IPS-NIHi11 (cell line): ENCODE measurements around the gene DRC3.
A peak's percentile ranks its signal among the peaks of the same experiment; 100 is the strongest.
"Not testable (repeated sequence)": the region's sequence is repeated elsewhere in the genome, so short reads cannot be mapped to it uniquely, and the experiment has no call there.

ENCODE experiments used
- DNase-seq: peaks from one replicate; pipeline ENCODE4 v3.0.0; 2012; ENCODE audit warnings: mixed read lengths, low spot score

Gene DRC3

GRCh38 chr17:17941015-17941414 is 31.6 kb upstream of the DRC3 start:
- no peak for DNase-seq

- no peak for DNase-seq
Measured at GRCh38 chr17:17942846-17943245, 29.8 kb upstream of the DRC3 start.

DNA sequence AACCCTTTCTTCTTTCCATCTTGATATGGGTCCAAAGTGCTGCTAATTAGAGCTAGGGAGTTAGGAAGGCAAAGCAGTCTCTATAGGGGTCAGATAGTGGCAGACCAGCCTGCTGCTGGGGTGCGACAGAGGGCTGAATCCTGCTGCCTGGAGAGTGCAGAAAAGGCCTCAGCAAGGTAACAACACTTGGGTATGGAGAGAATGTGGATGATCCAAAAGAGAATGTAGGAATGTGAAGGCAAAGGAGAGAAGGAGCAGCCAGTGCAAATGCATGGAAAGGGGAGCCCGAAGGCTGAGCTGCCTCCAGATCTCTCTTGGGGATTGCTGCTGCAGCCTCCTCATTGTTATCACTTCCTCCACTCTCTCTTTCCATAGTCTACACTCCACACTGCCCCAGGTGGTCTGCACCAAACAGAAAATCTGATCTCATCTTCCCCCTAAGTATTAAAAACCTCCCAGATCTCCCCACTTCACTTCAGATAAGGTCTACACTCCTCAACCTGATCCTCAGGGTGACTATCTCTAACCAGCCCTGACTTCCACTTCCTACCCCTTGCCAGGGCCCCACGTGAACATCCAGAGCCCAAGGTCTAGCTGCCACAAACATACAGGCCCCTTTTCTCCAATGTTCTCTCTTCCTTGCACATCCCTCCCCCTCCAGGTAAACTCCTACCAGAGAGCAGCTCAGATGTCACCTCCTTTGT is 29.2 kb upstream of the DRC3 start:
- DNase-seq: no peak

DNA sequence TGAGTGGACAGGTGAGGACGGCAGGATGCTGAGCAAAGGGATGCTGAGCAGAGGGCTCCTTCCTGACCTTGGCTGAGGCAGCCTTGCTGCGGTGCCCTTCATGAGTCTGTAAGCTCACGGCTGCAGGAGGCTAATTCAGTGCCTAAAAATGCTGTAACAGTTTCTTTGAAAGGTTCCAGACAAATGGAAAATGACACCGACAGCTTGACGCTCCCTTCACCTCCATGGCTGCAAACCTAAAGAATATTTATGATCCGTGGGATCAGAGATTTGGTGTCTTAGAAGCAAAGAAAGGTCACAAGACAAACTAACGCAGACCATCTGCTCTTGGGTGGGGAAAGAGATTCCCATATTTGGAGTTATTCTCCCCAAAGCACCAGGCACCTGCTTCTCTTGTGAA is 28.4 kb upstream of the DRC3 start:
- no peak for DNase-seq

GRCh38 chr17:17944743-17945142 is 27.9 kb upstream of the DRC3 start:
- no peak for DNase-seq

DNA sequence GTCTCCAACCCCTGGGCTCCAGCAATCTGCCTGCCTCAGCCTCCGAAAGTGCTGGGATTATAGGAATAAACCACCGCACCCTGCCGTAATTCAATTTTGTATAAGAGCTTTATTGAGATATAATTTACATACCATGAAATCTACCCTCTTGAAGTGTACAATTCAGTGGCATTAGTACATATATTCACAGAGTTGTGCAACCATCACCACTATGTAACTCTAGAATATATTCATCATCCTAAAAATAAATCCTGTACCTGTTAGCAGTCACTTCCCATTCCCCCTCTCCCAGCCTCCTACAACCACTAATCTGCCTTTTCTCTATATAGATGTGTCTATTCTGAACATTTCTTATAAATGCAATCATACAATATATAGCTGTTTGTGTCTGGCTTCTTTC is 26.6 kb upstream of the DRC3 start:
- DNase-seq: no peak

- no peak for DNase-seq
Measured at GRCh38 chr17:17947309-17947708, 25.4 kb upstream of the DRC3 start.

DNA sequence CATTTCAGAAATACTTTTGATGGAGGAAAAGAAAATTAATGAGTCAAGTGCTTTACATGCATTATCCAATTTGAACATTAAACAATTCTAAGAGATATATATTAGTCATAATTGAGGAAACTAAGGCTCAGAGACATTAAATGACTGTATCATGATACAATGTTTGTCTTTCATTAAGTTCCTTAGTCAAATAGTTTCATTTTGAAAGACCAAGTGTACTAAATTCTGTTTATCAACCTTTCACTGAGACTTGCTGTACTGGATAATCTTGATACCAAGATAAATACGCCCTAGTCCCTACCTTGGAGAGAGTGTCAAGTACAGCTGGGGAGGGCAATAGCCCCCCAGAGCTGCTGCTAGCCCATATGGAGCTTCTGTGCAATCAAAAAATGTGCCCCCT is 24.7 kb upstream of the DRC3 start:
- DNase-seq: no peak

- no peak for DNase-seq
Measured at GRCh38 chr17:17950347-17950746, 22.3 kb upstream of the DRC3 start.

DNA sequence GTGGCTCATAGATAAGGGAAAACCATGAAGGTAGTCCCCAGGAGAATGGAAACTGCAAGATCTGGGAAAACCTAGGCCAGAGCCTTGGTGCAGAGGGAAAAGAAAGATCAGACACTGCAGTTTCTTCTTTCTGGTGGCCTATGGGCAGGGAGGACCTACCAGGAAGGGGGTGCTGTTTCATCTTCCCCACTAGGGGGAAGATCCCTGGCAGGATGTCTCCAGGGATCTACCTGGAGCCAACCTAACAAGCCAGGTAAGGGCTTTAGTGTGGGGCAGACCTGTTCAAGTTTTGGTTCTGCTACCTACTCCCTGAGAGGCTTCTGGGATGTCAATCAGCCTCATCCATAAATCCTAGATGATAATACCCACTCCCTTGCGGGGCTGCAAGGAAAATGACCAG is 21.9 kb upstream of the DRC3 start:
- peak; percentile 37 for DNase-seq

DNA sequence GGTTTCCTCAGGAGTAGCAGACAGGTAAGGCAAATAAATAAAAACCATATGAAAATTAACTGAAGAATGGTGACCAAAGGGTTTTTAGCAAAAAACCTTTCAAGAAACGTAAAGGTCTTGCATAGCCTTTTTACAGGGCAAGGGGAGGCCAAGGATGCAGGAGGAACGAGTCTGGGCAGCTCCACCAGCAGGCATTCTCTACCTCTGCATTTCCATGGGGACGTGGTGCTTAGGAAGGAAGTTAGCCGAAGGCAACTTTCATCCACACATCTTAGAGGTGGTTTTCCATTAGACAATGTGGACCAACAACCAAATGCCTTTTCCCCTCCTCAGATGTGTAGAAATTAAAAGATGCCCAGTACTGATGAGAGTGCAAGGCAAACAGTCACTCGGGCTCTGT is 21.1 kb upstream of the DRC3 start:
- DNase-seq: no peak

DNA sequence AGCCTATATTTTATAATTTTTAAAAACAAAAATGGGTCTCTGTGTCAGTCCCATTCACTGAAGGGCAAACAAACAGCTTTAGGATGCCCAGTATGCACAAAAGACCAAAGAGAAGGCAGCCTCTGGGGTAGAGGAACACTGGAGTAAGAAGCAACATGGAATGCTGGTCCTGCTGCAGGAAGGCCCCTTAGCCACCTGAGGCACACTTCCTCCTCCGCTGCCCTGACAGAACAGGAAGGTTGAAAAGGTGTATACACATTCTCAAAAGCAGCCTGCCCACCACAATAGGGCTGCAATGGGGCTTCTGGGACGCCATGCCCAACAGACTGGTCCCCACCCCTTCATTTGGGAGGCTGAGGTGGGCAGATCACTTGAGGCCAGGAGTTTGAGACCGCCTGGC is 20.0 kb upstream of the DRC3 start:
- peak; percentile 51 for DNase-seq

DNA sequence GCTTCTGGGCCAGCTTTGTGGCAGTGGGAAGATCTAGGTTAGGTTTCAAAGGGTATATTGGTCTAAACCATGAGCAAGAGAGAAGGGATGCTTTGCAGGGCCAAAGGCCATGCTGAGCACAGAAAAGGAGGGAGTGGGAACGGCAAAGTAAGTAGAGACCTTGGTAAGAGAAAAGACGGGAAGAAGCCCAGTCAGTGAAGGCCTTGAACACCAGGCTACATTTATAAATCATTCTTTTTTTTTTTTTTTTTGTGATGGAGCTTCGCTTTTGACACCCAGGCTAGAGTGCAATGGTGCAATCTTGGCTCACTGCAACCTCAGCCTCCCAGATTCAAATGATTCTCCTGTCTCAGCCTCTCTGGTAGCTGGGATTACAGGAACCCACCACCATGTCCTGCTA is 18.6 kb upstream of the DRC3 start:
- no peak for DNase-seq

GRCh38 chr17:17955790-17956341 is 16.8 kb upstream of the DRC3 start:
- DNase-seq: not testable (repeated sequence)

- no peak for DNase-seq
Measured at GRCh38 chr17:17957584-17957916, 15.1 kb upstream of the DRC3 start.

- DNase-seq: no peak
Measured at GRCh38 chr17:17958982-17959381, 13.7 kb upstream of the DRC3 start.

GRCh38 chr17:17959520-17960361 is 12.9 kb upstream of the DRC3 start:
- DNase-seq: no peak

GRCh38 chr17:17960500-17961030 is 12.1 kb upstream of the DRC3 start:
- no peak for DNase-seq

- DNase-seq: no peak
Measured at GRCh38 chr17:17963066-17963465, 9.6 kb upstream of the DRC3 start.

DNA sequence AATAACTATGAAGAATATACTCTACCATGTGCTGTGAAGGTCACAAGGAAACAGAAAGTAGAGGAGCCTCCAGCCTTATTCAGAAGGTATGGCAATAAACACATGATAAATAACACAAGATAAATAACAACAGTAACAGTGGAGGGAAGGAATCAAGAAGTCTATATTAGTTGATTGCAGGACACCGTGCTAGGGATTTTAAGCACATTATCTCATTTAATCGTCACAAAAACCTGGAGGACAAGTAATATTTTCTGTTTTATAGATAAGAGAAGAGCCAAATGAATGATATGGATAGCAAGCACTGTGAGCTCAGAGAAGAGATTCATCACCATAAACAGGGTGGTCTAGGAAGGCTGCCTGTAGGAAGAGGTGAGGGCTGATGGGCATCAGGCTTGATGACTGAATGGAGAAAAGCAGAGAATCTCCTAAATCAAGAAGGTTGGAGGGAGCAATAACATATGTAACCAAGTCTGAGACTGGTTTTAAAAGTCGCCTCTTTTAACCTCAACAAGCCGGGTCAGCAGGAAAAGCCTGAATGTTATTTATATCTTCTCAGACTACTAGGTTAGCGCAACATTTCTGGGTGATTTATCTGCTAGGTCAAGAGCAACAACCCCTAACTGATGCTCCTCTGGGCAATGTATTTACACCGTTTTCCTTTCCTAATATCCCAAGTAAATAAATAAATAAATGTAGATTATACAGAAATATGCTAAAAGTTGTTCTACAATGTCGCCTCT is 8.8 kb upstream of the DRC3 start:
- no peak for DNase-seq

- DNase-seq: no peak
Measured at GRCh38 chr17:17964710-17965109, 8.0 kb upstream of the DRC3 start.

DNA sequence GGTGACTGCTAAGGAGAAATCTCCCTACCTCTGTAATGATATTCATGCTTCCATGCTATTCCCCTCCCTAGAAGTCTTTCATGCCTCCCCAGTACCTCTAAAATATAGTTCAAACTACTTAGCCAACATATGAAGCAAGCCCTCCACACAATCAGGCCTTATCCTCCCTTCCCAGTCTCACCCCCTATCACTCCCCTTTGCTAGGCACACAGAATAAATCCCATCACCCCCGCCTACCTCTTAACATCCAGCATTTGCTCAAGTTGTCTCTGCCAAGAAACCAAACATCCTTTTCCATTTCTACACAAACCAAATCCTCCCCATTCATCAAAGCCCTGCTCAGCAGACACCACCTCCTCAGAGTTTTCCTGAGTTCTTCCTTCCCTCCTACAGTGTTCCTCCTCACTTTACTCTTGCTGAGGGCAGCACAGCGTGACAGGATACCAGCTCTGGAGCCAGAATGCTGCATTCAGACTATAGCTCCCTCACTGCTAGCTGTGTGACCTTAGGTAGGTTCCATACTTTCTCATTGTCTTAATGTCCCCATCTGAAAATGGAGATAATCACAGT is 7.4 kb upstream of the DRC3 start:
- DNase-seq: no peak
